NCI-H1417 treated with DMSO at 0.1 percent for 48 hours (cell line): ENCODE data around the gene MED29.

Experiments
- DNase-seq: peaks from one replicate; lab custom pipeline; 2025; lab: John Stamatoyannopoulos, UW

Gene MED29

GRCh38 chr19:39390751-39391437 is at the start of gene MED29, which contains the start of gene PAF1:
Gene MED29, plus strand, starts transcription at chr19:39391378. Its CDS starts 45 bp downstream, at chr19:39391423.
Gene PAF1, minus strand, starts transcription at chr19:39391106. Its CDS starts 242 bp downstream, at chr19:39390864.
- peak; percentile 97 for DNase-seq

GRCh38 chr19:39341719-39342604 is 49.2 kb upstream of the MED29 start, which contains the start of gene SAMD4B:
Gene SAMD4B, plus strand, starts transcription at chr19:39342421. Its CDS starts 14,473 bp downstream, at chr19:39356894.
- DNase-seq = peak; percentile 80

- no peak for DNase-seq
Observed at GRCh38 chr19:39342647-39343305, 48.4 kb upstream of the MED29 start.

- no peak for DNase-seq
Observed at GRCh38 chr19:39345956-39346355, 45.2 kb upstream of the MED29 start.

GRCh38 chr19:39347332-39348164 is 43.6 kb upstream of the MED29 start:
- DNase-seq = no peak

GRCh38 chr19:39349326-39349725 is 41.9 kb upstream of the MED29 start:
- no peak for DNase-seq

- DNase-seq = no peak
Observed at GRCh38 chr19:39350156-39350555, 41.0 kb upstream of the MED29 start.

GRCh38 chr19:39351537-39352064 is 39.6 kb upstream of the MED29 start:
- no peak for DNase-seq

GRCh38 chr19:39352381-39353255 is 38.6 kb upstream of the MED29 start:
- no peak for DNase-seq

- DNase-seq = no peak
Observed at GRCh38 chr19:39355253-39355652, 35.9 kb upstream of the MED29 start.

- no peak for DNase-seq
Observed at GRCh38 chr19:39356073-39356472, 35.1 kb upstream of the MED29 start.

- DNase-seq = no peak
Observed at GRCh38 chr19:39356647-39357046, 34.5 kb upstream of the MED29 start.

- no peak for DNase-seq
Observed at GRCh38 chr19:39359026-39359425, 32.2 kb upstream of the MED29 start.

GRCh38 chr19:39360599-39360998 is 30.6 kb upstream of the MED29 start:
- no peak for DNase-seq

- no peak for DNase-seq
Observed at GRCh38 chr19:39362682-39363657, 28.2 kb upstream of the MED29 start.

- DNase-seq = no peak
Observed at GRCh38 chr19:39363901-39364457, 27.2 kb upstream of the MED29 start.

GRCh38 chr19:39365531-39365930 is 25.6 kb upstream of the MED29 start:
- DNase-seq = no peak

- DNase-seq = no peak
Observed at GRCh38 chr19:39369200-39369599, 22.0 kb upstream of the MED29 start.

- no peak for DNase-seq
Observed at GRCh38 chr19:39370735-39371134, 20.4 kb upstream of the MED29 start.
